Heart right ventricle (tissue), 16 donors: Measurements from ENCODE around the gene DNAH10. TPM values are rescaled to one million over a fixed set of nuclear protein-coding genes. Genes with fewer than 3 reads are reported as not detected.

Source experiments
- ATAC-seq, 8 donors: fragments of 200-7000 bp; cut with Tn5 transposase; one replicate each; pipeline ENCODE4 v1.9.1; 2020; ENCODE audit warnings: mild to moderate bottlenecking in 8 of 8, moderate library complexity in 8 of 8, moderate number of reproducible peaks in 1 of 8
- DNase-seq, 2 donors: peaks; one replicate each; pipeline ENCODE4 v3.0.0-alpha.2; 2020
- H3K27ac ChIP-seq, 10 donors: fragments of 200-600 bp; sonication (generic) in 2 of 10; one replicate each; pipeline versions ENCODE4 v1.5.0 to v1.8.0; 2020 to 2022; ENCODE audit warnings: mild to moderate bottlenecking in 3 of 10
- H3K27me3 ChIP-seq, 7 donors: fragments of 200-600 bp; one replicate each; pipeline ENCODE4 v1.8.0; 2021 to 2022; ENCODE audit warnings: mild to moderate bottlenecking in 2 of 7
- H3K36me3 ChIP-seq, 9 donors: fragments of 200-600 bp; sonication (generic) in 1 of 9; one replicate each; pipeline versions ENCODE4 v1.5.0 to v1.8.0; 2020 to 2022; ENCODE audit warnings: mild to moderate bottlenecking in 2 of 9
- H3K4me1 ChIP-seq, 9 donors: fragments of 200-600 bp; sonication (generic) in 1 of 9; one replicate each; pipeline versions ENCODE4 v1.5.0 to v1.8.0; 2020 to 2022; ENCODE audit warnings: mild to moderate bottlenecking in 4 of 9
- H3K4me3 ChIP-seq, 10 donors: fragments of 200-600 bp; sonication (generic) in 2 of 10; one replicate each; pipeline versions ENCODE4 v1.5.0 to v1.8.0; 2020 to 2022; ENCODE audit warnings: mild to moderate bottlenecking in 7 of 10, moderate library complexity in 2 of 10
- H3K9me3 ChIP-seq, 11 donors: fragments of 200-600 bp in 10 of 11; sonication (generic) in 2 of 11; one replicate each; pipeline versions ENCODE4 v1.5.0 to v1.8.0; 2013 to 2022; ENCODE audit warnings: mild to moderate bottlenecking in 2 of 11, control low read depth in 1 of 11, moderate library complexity in 1 of 11
- CTCF ChIP-seq, 9 donors: fragments of 200-600 bp; sonication (generic) in 2 of 9; IDR thresholded peaks; one replicate each; pipeline versions ENCODE4 v1.5.0 to v1.8.0; 2021 to 2022; ENCODE audit warnings: antibody characterized with exemption in 9 of 9, mild to moderate bottlenecking in 5 of 9, moderate library complexity in 1 of 9
- WGBS, 2 donors: extraction: QIAGEN DNeasy Blood & Tissue Kit; methylation state at CpG; one replicate each; pipeline ENCODE4 v1.1.7; 2013; ENCODE audit warnings: inconsistent platforms in 1 of 2; 5-methylcytosine and 5-hydroxymethylcytosine counted together
- intact Hi-C, 10 donors: fragments of 100-400 bp; cut with DNase I; formaldehyde crosslinking; loops; one replicate each; pipeline versions ENCODE4 v1.11.1 to v1.14.2; 2022
- polyA plus RNA-seq, 2 donors: library from polyadenylated mRNA; stranded (reverse); fragments of 200-250 nt; gene quantifications; one replicate each; pipeline ENCODE4 v1.2.3, GENCODE V29; 2013
- total RNA-seq, 10 donors: library from RNA; stranded (reverse); fragmentation: NEBNext Ultra II Directional in 3 of 10; extraction: Animal tissue kit (Norgen Biotek cat#: 25700) in 3 of 10; gene quantifications; one replicate each; pipeline versions ENCODE4 v1.2.1 to v1.2.4, GENCODE V29; 2021 to 2023
- donor health status: Arrhythmogenic right ventricular cardiomyopathy.
- donor health status: ischemic (EF 13 %, LVEDD 7.1; RV severe dilation, severe dysfunction).
- donor health status: healthy with polysubstance abuse.
- donor health status: DM: no; HTN: yes; CAD: no.
- donor health status: DM: no; HTN: no; CAD: no.
- donor health status: ischemic (EF 25% LVEDD 6.9; RV normal size, moderate dysfunction).
- donor health status: ischemic (EF 25% LVEDD 5.7; RV mildly dilated, moderate dysfunction).
- donor health status: healthy.
- donor health status: DM: yes; HTN: yes; CAD: no.
- donor health status: Ischemic cardiomyopathy.
- donor health status: ischemic (EF 35%, LVEDD 5.7; RV mildly dilated, moderate dysfunction).
- donor health status: nonischemic (EF 11% LVEDD 7.7; RV severe dilation, severe dysfunction).
- donor health status: DM: yes; HTN: yes; CAD: no.
- donor health status: PGD.
- donor health status: ischemic (EF 29% LVEDD 5.4; RV normal size, mild dysfunction).
- donor health status: nonischemic (EF 23%, LVEDD 6.1; RV moderate dilation, normal function).

DNAH10 gene
- total and polyA plus RNA-seq, 12 donors = 0.05 to 0.60 (median 0.09) TPM; not detected in 3

GRCh38 chr12:123973552-123974341 is 211.6 kb downstream of the DNAH10 start:
- ATAC-seq = peak in 7 of 8 donors; percentile 3 to 49 (median 8)
- no peaks in the 10 kb centered on the region for H3K27me3 ChIP-seq
- H3K9me3 ChIP-seq = no peaks in the 10 kb centered on the region
- 1 to 2% methylated on average over 45 to 69 of the region's 69 CpGs for WGBS, 2 donors
- peaks cover 0 to 35% (median 0%) of the 10 kb centered on the region in 9 donors for H3K36me3 ChIP-seq
- peak overlapping the region; percentile 73 to 98 (median 94) for H3K4me3 ChIP-seq
- TF ChIP-seq CTCF (IDR thresholded peaks at IDR 0.05) = no peak
- peak; percentile 49 to 70 for DNase-seq
- H3K27ac ChIP-seq = peak overlapping the region; percentile 81 to 98 (median 92)
- peaks cover 0 to 49% (median 23%) of the 10 kb centered on the region in 9 donors for H3K4me1 ChIP-seq
- intact Hi-C loops = loop anchor here in 1 of 10 donors (10.0 kb wide), 1 partner anchor 259 kb away; the partner anchor contains the start of gene ATP6V0A2

- DNase-seq (no peak), ATAC-seq (no peak)
- H3K4me1 ChIP-seq = peaks cover 0 to 27% (median 17%) of the 10 kb centered on the region in 9 donors
- H3K4me3 ChIP-seq = no peak overlapping the region
- H3K27ac ChIP-seq = no peak overlapping the region
- H3K27me3 ChIP-seq = no peaks in the 10 kb centered on the region
- H3K9me3 ChIP-seq = no peaks in the 10 kb centered on the region
- intact Hi-C loops = loop anchor here in 1 of 10 donors (10.0 kb wide), 1 partner anchor 262 kb away; the partner anchor contains the start of gene ATP6V0A2
- TF ChIP-seq CTCF (IDR thresholded peaks at IDR 0.05) = no peak
- H3K36me3 ChIP-seq = peaks cover 0 to 55% (median 0%) of the 10 kb centered on the region in 9 donors
- 89% methylated on average over 7 of the region's 7 CpGs for WGBS, 2 donors
Measured at GRCh38 chr12:123976227-123976826, 214.2 kb downstream of the DNAH10 start.

- no peak for TF ChIP-seq CTCF (IDR thresholded peaks at IDR 0.05)
- intact Hi-C loops = loop anchor here in 1 of 10 donors (10.0 kb wide), 1 partner anchor 265 kb away; the partner anchor contains the start of gene ATP6V0A2
- 97 to 99% methylated on average over 6 of the region's 6 CpGs for WGBS, 2 donors
- Histone ChIP-seq H3K27ac (no peak overlapping the region), H3K36me3 (peaks cover 0 to 68% (median 0%) of the 10 kb centered on the region in 9 donors), H3K4me1 (peaks cover 4 to 42% (median 13%) of the 10 kb centered on the region in 9 donors), H3K4me3 (no peak overlapping the region), H3K9me3 (no peaks in the 10 kb centered on the region), H3K27me3 (no peaks in the 10 kb centered on the region)
- ATAC-seq (no peak), DNase-seq (no peak)
Measured at GRCh38 chr12:123979566-123979965, 217.5 kb downstream of the DNAH10 start.

GRCh38 chr12:123982269-123982668 is 220.2 kb downstream of the DNAH10 start:
- Histone ChIP-seq H3K36me3 (peaks cover 0 to 49% (median 0%) of the 10 kb centered on the region in 9 donors), H3K4me3 (no peak overlapping the region), H3K4me1 (peaks cover 8 to 58% (median 32%) of the 10 kb centered on the region in 9 donors), H3K27me3 (no peaks in the 10 kb centered on the region), H3K27ac (no peak overlapping the region), H3K9me3 (no peaks in the 10 kb centered on the region)
- DNase-seq = no peak
- 73 to 75% methylated on average over 7 of the region's 7 CpGs for WGBS, 2 donors
- no peak for TF ChIP-seq CTCF (IDR thresholded peaks at IDR 0.05)
- ATAC-seq = peak in 2 of 8 donors; percentile 16 to 20
- intact Hi-C loops = loop anchor here in 7 of 10 donors (5.0 to 10.0 kb wide), 4 partner anchors 75 to 267 kb away; partner anchors contain the start of gene ATP6V0A2 (in 1 of the 7)
